Measurements from ENCODE around the gene CCDC181. TPM values are rescaled to one million over a fixed set of nuclear protein-coding genes. Genes with fewer than 3 reads are reported as not detected.

Gene CCDC181
- total and polyA plus RNA-seq, 2 of the 8 experiments (the other 6 are each of a cell fraction or from before 2014, with no cell fraction given), result 1.2 to 3.7 TPM

DNA sequence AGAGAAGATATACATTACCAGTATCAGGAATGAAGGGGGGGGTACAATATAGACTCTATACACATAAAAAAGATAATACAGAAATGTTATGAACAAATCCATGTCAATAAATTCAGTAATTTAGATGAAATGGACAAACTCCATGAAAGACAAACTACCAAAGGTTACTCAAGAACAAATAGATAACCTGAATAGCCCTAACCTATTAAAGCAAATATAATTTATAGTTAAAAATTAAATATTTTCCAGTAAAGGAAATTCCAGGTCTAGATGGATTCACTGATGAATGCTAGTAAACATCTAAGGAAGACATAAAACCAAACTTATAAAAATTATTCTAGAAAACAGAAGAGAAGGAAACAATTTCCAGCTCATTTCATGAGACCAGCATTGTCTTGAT lies 46.1 kb downstream of the CCDC181 start:
- Histone ChIP-seq H4K8ac (ENCODE audit: extremely low read depth, insufficient read depth, low read length) (no peak overlapping the region), H4K91ac (replicated peaks; ENCODE audit: insufficient read length, low read length) (no peak overlapping the region), H3K27me3 (replicated peaks in 1 of 4; ENCODE audit: control insufficient read depth in 3 of 4, extremely low read depth in 1 of 4, insufficient read depth in 3 of 4, low read length in 3 of 4) (no peaks in the 10 kb centered on the region), H3K4ac (replicated peaks; ENCODE audit: insufficient read length, low read depth, low read length) (no peak overlapping the region), H3K18ac (ENCODE audit: extremely low read depth, low read length) (no peak overlapping the region), H2AK5ac (ENCODE audit: low read depth, low read length) (no peak overlapping the region), H3K4me2 (ENCODE audit: insufficient read depth in 1 of 2, low read depth in 2 of 2, low read length in 2 of 2) (no peak overlapping the region), H3K4me1 (replicated peaks in 1 of 4; ENCODE audit: control insufficient read depth in 3 of 4, insufficient read depth in 4 of 4, low read length in 3 of 4) (no peaks in the 10 kb centered on the region), H2BK15ac (ENCODE audit: low read length) (no peak overlapping the region), H3K9ac (replicated peaks in 1 of 4; ENCODE audit: extremely low read depth in 1 of 4, low read depth in 3 of 4, low read length in 3 of 4) (no peak overlapping the region), H4K5ac (ENCODE audit: insufficient read length, low read depth, low read length) (no peak overlapping the region), H2BK120ac (replicated peaks; ENCODE audit: low read depth, low read length) (no peak overlapping the region), H2AFZ (ENCODE audit: low read length) (no peak overlapping the region), H3K79me1 (ENCODE audit: low read depth, low read length) (no peaks in the 10 kb centered on the region), H3K9me3 (ENCODE audit: insufficient read depth in 2 of 2, low read depth in 1 of 2, low read length in 1 of 2) (no peaks in the 10 kb centered on the region), H2BK20ac (ENCODE audit: low read length) (no peak overlapping the region), H3K56ac (replicated peaks; ENCODE audit: insufficient read length, low read depth, low read length) (no peak overlapping the region), H3K27ac (ENCODE audit: low read depth, low read length) (no peak overlapping the region), H2BK5ac (ENCODE audit: low read depth, low read length) (no peak overlapping the region), H4K20me1 (replicated peaks in 1 of 2; ENCODE audit: control insufficient read depth in 1 of 2, insufficient read depth in 2 of 2, low read length in 2 of 2) (no peaks in the 10 kb centered on the region), H3K79me2 (ENCODE audit: control insufficient read depth in 1 of 2, insufficient read depth in 2 of 2, low read length in 2 of 2) (no peaks in the 10 kb centered on the region), H3K23ac (ENCODE audit: insufficient read length) (no peak overlapping the region), H3K14ac (ENCODE audit: insufficient read length) (no peak overlapping the region), H3K23me2 (ENCODE audit: low read depth, low read length) (no peaks in the 10 kb centered on the region), H3K36me3 (ENCODE audit: control insufficient read depth in 2 of 4, insufficient read depth in 4 of 4, low read length in 3 of 4) (peaks cover 0 to 26% (median 4%) of the 10 kb centered on the region in 4 experiments; a peak in 4 of 8 replicates), H2BK12ac (ENCODE audit: low read depth, low read length) (no peak overlapping the region), H3K4me3 (ENCODE audit: extremely low read depth in 1 of 4, insufficient read depth in 2 of 4, low read depth in 3 of 4, low read length in 4 of 4) (no peak overlapping the region)
- ChIA-PET CTCF (ENCODE audit: partially characterized antibody) (no interaction called here), POLR2A (ENCODE audit: partially characterized antibody) (no interaction called here)
- TF ChIP-seq, protein P1, sequence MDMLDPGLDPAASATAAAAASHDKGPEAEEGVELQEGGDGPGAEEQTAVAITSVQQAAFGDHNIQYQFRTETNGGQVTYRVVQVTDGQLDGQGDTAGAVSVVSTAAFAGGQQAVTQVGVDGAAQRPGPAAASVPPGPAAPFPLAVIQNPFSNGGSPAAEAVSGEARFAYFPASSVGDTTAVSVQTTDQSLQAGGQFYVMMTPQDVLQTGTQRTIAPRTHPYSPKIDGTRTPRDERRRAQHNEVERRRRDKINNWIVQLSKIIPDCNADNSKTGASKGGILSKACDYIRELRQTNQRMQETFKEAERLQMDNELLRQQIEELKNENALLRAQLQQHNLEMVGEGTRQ (IDR thresholded peaks at IDR 0.05; ENCODE audit: low read length), result no peak
- TF ChIP-seq RBBP5 (IDR thresholded peaks at IDR 0.05; ENCODE audit: borderline replicate concordance, low read depth, low read length) (no peak), TEAD4 (IDR thresholded peaks at IDR 0.05; ENCODE audit: low read depth, low read length) (no peak), ASH2L (IDR thresholded peaks at IDR 0.05; ENCODE audit: low read length) (no peak), MAFK (IDR thresholded peaks at IDR 0.05; ENCODE audit: low read depth, low read length) (no peak), CREB1 (IDR thresholded peaks at IDR 0.05) (no peak), BRCA1 (IDR thresholded peaks at IDR 0.05; ENCODE audit: low read depth, low read length) (no peak), POU5F1 (IDR thresholded peaks at IDR 0.05; ENCODE audit: low read depth, low read length) (no peak), PHF8 (conservative IDR thresholded peaks at IDR 0.05; ENCODE audit: low read depth, low read length) (no peak), SIRT6 (IDR thresholded peaks at IDR 0.05; ENCODE audit: low read length) (no peak)
- TF ChIP-seq, protein P2, sequence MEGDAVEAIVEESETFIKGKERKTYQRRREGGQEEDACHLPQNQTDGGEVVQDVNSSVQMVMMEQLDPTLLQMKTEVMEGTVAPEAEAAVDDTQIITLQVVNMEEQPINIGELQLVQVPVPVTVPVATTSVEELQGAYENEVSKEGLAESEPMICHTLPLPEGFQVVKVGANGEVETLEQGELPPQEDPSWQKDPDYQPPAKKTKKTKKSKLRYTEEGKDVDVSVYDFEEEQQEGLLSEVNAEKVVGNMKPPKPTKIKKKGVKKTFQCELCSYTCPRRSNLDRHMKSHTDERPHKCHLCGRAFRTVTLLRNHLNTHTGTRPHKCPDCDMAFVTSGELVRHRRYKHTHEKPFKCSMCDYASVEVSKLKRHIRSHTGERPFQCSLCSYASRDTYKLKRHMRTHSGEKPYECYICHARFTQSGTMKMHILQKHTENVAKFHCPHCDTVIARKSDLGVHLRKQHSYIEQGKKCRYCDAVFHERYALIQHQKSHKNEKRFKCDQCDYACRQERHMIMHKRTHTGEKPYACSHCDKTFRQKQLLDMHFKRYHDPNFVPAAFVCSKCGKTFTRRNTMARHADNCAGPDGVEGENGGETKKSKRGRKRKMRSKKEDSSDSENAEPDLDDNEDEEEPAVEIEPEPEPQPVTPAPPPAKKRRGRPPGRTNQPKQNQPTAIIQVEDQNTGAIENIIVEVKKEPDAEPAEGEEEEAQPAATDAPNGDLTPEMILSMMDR (IDR thresholded peaks at IDR 0.05; ENCODE audit: control extremely low read depth in 1 of 3, insufficient read depth in 1 of 3, low read depth in 1 of 3, low read length in 3 of 3), result no peak
- no peak for DNase-seq (ENCODE audit: low read depth in 1 of 2, low spot score in 2 of 2)
- FAIRE-seq, result no peak
